Measurements from ENCODE around the gene MAP3K2. TPM values are rescaled to one million over a fixed set of nuclear protein-coding genes. Genes with fewer than 3 reads are reported as not detected.

The MAP3K2 gene, protein sequence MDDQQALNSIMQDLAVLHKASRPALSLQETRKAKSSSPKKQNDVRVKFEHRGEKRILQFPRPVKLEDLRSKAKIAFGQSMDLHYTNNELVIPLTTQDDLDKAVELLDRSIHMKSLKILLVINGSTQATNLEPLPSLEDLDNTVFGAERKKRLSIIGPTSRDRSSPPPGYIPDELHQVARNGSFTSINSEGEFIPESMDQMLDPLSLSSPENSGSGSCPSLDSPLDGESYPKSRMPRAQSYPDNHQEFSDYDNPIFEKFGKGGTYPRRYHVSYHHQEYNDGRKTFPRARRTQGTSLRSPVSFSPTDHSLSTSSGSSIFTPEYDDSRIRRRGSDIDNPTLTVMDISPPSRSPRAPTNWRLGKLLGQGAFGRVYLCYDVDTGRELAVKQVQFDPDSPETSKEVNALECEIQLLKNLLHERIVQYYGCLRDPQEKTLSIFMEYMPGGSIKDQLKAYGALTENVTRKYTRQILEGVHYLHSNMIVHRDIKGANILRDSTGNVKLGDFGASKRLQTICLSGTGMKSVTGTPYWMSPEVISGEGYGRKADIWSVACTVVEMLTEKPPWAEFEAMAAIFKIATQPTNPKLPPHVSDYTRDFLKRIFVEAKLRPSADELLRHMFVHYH
- 18.0 and 27.4 TPM in 2 replicates for total RNA-seq

DNA sequence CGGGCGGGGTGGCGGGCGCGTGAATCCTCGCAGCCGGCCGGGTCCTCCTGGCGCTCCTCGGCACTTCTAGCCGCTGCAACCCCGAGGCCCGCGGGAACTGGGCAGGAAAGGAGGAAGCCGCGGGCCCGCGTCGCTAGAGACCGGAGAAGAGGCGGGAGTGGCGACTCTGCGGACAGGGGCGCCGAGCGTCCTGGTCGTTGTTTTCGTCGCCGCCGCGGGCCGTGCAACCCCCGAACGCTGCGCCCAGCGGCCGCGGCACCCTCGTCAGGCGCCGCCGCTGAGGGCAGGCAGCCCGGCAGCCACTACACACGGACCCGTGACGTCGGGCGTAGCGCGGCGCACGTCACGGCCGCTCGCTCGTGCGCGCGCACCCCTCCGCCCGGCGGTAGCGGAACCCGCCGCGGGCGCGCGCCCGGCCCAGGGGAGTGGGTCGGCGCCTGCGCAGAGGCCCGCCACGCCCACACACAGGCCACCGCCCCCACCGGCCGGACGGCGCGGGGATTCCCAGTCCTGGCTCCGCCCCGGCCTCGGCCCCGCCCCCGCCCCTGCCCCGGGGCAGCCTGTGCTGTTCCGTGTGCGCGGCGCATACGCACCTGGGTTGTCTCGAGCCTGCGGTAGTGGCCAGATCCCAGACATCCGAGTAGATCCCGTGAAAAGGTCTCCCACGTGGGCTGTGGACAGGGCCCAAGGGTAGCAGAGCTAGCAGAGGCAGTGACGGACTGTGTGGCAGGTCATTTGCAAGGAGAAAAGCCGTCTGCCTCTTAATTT is at the start of gene MAP3K2:
MAP3K2 (minus strand) TSS at position 321 of the 768 bp plus-strand sequence. CDS start 44,846 bp downstream, outside the sequence.

DNA sequence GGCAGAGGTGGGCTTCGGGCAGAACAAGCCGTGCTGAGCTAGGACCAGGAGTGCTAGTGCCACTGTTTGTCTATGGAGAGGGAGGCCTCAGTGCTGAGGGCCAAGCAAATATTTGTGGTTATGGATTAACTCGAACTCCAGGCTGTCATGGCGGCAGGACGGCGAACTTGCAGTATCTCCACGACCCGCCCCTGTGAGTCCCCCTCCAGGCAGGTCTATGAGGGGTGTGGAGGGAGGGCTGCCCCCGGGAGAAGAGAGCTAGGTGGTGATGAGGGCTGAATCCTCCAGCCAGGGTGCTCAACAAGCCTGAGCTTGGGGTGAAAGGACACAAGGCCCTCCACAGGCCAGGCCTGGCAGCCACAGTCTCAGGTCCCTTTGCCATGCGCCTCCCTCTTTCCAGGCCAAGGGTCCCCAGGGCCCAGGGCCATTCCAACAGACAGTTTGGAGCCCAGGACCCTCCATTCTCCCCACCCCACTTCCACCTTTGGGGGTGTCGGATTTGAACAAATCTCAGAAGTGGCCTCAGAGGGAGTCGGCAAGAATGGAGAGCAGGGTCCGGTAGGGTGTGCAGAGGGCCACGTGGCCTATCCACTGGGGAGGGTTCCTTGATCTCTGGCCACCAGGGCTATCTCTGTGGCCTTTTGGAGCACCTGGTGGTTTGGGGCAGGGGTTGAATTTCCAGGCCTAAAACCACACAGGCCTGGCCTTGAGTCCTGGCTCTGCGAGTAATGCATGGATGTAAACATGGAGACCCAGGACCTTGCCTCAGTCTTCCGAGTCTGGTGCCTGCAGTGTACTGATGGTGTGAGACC is 30.7 kb upstream of the MAP3K2 start, which contains the start of gene PROC:
PROC (plus strand) TSS at position 128 of the 812 bp plus-strand sequence. CDS start 1,516 bp downstream, outside the sequence.

DNA sequence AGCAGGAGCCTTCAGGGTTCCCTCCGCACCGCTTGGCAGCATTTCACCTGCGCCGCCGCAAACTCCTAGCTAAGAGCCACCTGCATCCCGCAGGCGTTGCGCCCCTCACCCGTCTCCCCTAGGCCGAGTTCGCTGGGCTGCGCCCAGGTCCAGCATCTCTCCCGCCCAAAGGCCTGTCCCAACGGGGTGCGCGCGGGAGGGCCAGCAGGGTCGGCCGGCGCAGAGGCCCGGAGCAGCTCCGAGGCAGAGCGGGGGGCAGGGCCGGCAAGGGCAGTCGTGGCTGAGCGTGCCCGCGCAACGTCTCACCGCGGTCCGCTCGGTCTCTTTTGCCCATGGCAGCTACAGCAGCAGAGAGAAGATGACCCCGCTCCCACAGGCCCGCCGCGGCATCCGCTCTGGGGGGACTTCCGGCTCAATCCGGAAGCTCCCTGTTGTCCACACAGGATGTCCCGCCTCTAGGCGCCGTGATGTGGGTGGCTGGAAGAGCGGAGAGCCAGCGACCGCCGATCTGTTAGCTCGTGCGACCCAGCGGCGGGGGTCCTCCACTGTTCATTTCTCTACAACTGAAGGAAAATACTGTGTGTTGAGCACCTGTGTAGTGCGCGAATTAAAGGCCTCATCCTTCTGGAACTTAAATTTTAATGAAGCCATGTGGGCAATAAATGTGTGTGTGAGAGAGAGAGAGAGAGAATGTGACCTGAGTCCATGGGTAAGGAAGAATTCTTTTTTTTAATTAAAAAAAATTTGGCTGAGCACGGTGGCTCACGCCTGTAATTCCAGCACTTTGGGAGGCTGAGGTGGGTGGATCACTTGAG is 93.8 kb downstream of the MAP3K2 start, which contains the start of gene ERCC3:
ERCC3 (minus strand) TSS at position 397 of the 815 bp plus-strand sequence; CDS start at position 334, 63 bp downstream.

Small RNA genes lying within 50 kb of the gene (small RNA-seq; reads per million reads assigned to genes)
- not detected for gene MIR4783
- 1.5 reads per million, percentile 38 among the genes with 10 or more reads in this experiment for gene RNU6-1147P

Other genes with a start within 250 kb of the MAP3K2 start
- gene CYP27C1, start 167.7 kb downstream of the MAP3K2 start, total RNA-seq: not detected in 2 replicates
- 48.7 and 50.3 TPM in 2 replicates for gene ERCC3, start 93.8 kb downstream of the MAP3K2 start, total RNA-seq
- not detected in 2 replicates for gene PROC, start 30.5 kb upstream of the MAP3K2 start, total RNA-seq
- 55.4 and 62.4 TPM in 2 replicates for gene IWS1, start 138.5 kb upstream of the MAP3K2 start, total RNA-seq
- gene MYO7B, start 147.7 kb upstream of the MAP3K2 start, total RNA-seq: 0.14 TPM in 1 of 2 replicates, not detected in the other

All from thoracic aorta endothelial cell (primary cell).